ENCODE measurements around the gene CSTPP1.
A peak's percentile ranks its signal among the peaks of the same experiment; 100 is the strongest.

CSTPP1 gene

GRCh38 chr11:47152953-47153950 is 216.7 kb downstream of the CSTPP1 start:
- peak; percentile 74 for DNase-seq (ENCODE audit: low spot score)
- Histone ChIP-seq H3K36me3 (replicated peaks in 1 of 2; ENCODE audit: control insufficient read depth in 2 of 2, insufficient read depth in 2 of 2, low read length in 2 of 2) (peaks cover 7 to 27% of the 10 kb centered on the region in 2 donors), H2BK12ac (ENCODE audit: low read length) (no peak overlapping the region), H3K9me3 (replicated peaks in 1 of 2; ENCODE audit: control insufficient read depth in 2 of 2, insufficient read depth in 1 of 2, low read depth in 1 of 2, low read length in 2 of 2) (no peaks in the 10 kb centered on the region), H3K79me1 (ENCODE audit: low read depth, low read length) (peaks cover 2% of the 10 kb centered on the region), H3K4me1 (ENCODE audit: control insufficient read depth in 2 of 2, insufficient read depth in 1 of 2, low read depth in 1 of 2, low read length in 2 of 2) (peaks cover 3 to 5% of the 10 kb centered on the region in 2 donors), H3K4ac (ENCODE audit: low read length) (no peak overlapping the region), H3K27ac (replicated peaks; ENCODE audit: low read length) (no peak overlapping the region), H3K27me3 (ENCODE audit: control insufficient read depth in 3 of 3, insufficient read depth in 3 of 3, low read depth in 1 of 3, low read length in 3 of 3) (no peaks in the 10 kb centered on the region), H3K14ac (ENCODE audit: low read length) (no peak overlapping the region), H4K91ac (ENCODE audit: low read depth, low read length, poor library complexity) (no peak overlapping the region), H3K23ac (ENCODE audit: low read depth, low read length, poor library complexity) (no peak overlapping the region), H2AFZ (ENCODE audit: low read length) (no peak overlapping the region), H3K9ac (ENCODE audit: low read depth, low read length, poor library complexity) (no peak overlapping the region), H2BK120ac (ENCODE audit: low read depth, low read length) (no peak overlapping the region), H3K4me2 (ENCODE audit: insufficient read depth, low read length, poor library complexity, severe bottlenecking) (no peak overlapping the region), H3K18ac (ENCODE audit: low read length) (no peak overlapping the region), H3K4me3 (ENCODE audit: low read length in 2 of 2) (no peak overlapping the region), H2BK15ac (ENCODE audit: low read length) (no peak overlapping the region), H2BK5ac (ENCODE audit: low read length) (no peak overlapping the region), H2AK5ac (ENCODE audit: low read depth, low read length) (no peak overlapping the region), H4K8ac (ENCODE audit: low read depth, low read length) (no peak overlapping the region)
- no CpG with 5 or more reads among the region's 11 CpGs for WGBS, 2 donors (ENCODE audit: extremely low coverage in 2 of 2, insufficient read length in 2 of 2, insufficient replicate concordance in 1 of 2)

- Histone ChIP-seq H3K18ac (ENCODE audit: low read length) (no peak overlapping the region), H3K79me1 (ENCODE audit: low read depth, low read length) (peaks cover 2% of the 10 kb centered on the region), H3K36me3 (replicated peaks in 1 of 2; ENCODE audit: control insufficient read depth in 2 of 2, insufficient read depth in 2 of 2, low read length in 2 of 2) (peaks cover 7 to 33% of the 10 kb centered on the region in 2 donors), H4K8ac (ENCODE audit: low read depth, low read length) (no peak overlapping the region), H4K91ac (ENCODE audit: low read depth, low read length, poor library complexity) (no peak overlapping the region), H2AFZ (ENCODE audit: low read length) (no peak overlapping the region), H3K23ac (ENCODE audit: low read depth, low read length, poor library complexity) (no peak overlapping the region), H3K4ac (ENCODE audit: low read length) (no peak overlapping the region), H3K4me1 (ENCODE audit: control insufficient read depth in 2 of 2, insufficient read depth in 1 of 2, low read depth in 1 of 2, low read length in 2 of 2) (peaks cover 3 to 5% of the 10 kb centered on the region in 2 donors), H2BK12ac (ENCODE audit: low read length) (no peak overlapping the region), H3K27ac (replicated peaks; ENCODE audit: low read length) (no peak overlapping the region), H3K14ac (ENCODE audit: low read length) (no peak overlapping the region), H2AK5ac (ENCODE audit: low read depth, low read length) (no peak overlapping the region), H2BK15ac (ENCODE audit: low read length) (no peak overlapping the region), H3K27me3 (ENCODE audit: control insufficient read depth in 3 of 3, insufficient read depth in 3 of 3, low read depth in 1 of 3, low read length in 3 of 3) (no peaks in the 10 kb centered on the region), H2BK120ac (ENCODE audit: low read depth, low read length) (no peak overlapping the region), H3K4me2 (ENCODE audit: insufficient read depth, low read length, poor library complexity, severe bottlenecking) (no peak overlapping the region), H2BK5ac (ENCODE audit: low read length) (no peak overlapping the region), H3K9me3 (replicated peaks in 1 of 2; ENCODE audit: control insufficient read depth in 2 of 2, insufficient read depth in 1 of 2, low read depth in 1 of 2, low read length in 2 of 2) (no peaks in the 10 kb centered on the region), H3K9ac (ENCODE audit: low read depth, low read length, poor library complexity) (no peak overlapping the region), H3K4me3 (ENCODE audit: low read length in 2 of 2) (no peak overlapping the region)
- WGBS, 2 donors (ENCODE audit: extremely low coverage in 2 of 2, insufficient read length in 2 of 2, insufficient replicate concordance in 1 of 2): 83% methylated on average over 1 of the region's 18 CpGs; no CpG with 5 or more reads in 1 of the 2 donors
- DNase-seq (ENCODE audit: low spot score): no peak
These were observed 218.3 kb downstream of the CSTPP1 start for GRCh38 chr11:47154616-47155570.

DNA sequence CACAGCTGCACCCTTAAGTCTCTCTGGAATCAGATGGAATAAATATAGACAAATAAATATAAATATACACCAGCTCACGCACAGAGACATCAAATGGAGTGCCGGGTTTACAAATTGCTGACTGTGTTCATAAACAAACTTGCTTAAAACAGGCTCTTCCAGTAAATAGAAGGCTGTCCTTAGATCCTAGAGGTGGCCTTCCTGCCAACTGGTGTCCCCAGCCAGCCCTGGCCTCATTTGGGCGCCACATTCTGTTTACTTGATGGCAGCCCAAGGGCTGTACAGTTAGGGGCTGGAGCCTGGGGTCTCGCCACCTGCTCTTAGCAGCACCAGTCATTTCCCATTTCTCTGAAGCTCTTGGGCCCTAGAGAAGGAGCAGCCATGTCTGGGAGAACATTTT is 219.3 kb downstream of the CSTPP1 start:
- no peak overlapping the region for H3K4me2 ChIP-seq (ENCODE audit: insufficient read depth, low read length, poor library complexity, severe bottlenecking)
- H3K27me3 ChIP-seq (ENCODE audit: control insufficient read depth in 3 of 3, insufficient read depth in 3 of 3, low read depth in 1 of 3, low read length in 3 of 3): no peaks in the 10 kb centered on the region
- H2BK15ac ChIP-seq (ENCODE audit: low read length): no peak overlapping the region
- no CpG with 5 or more reads among the region's 4 CpGs for WGBS, 2 donors (ENCODE audit: extremely low coverage in 2 of 2, insufficient read length in 2 of 2, insufficient replicate concordance in 1 of 2)
- H3K79me1 ChIP-seq (ENCODE audit: low read depth, low read length): peaks cover 2% of the 10 kb centered on the region
- peaks cover 3 to 5% of the 10 kb centered on the region in 2 donors for H3K4me1 ChIP-seq (ENCODE audit: control insufficient read depth in 2 of 2, insufficient read depth in 1 of 2, low read depth in 1 of 2, low read length in 2 of 2)
- DNase-seq (ENCODE audit: low spot score): no peak
- no peak overlapping the region for H2BK120ac ChIP-seq (ENCODE audit: low read depth, low read length)
- H3K9ac ChIP-seq (ENCODE audit: low read depth, low read length, poor library complexity): no peak overlapping the region
- no peak overlapping the region for H3K14ac ChIP-seq (ENCODE audit: low read length)
- no peak overlapping the region for H3K27ac ChIP-seq (replicated peaks; ENCODE audit: low read length)
- no peak overlapping the region for H4K8ac ChIP-seq (ENCODE audit: low read depth, low read length)
- no peak overlapping the region for H3K18ac ChIP-seq (ENCODE audit: low read length)
- H2BK5ac ChIP-seq (ENCODE audit: low read length): no peak overlapping the region
- no peaks in the 10 kb centered on the region for H3K9me3 ChIP-seq (replicated peaks in 1 of 2; ENCODE audit: control insufficient read depth in 2 of 2, insufficient read depth in 1 of 2, low read depth in 1 of 2, low read length in 2 of 2)
- H3K36me3 ChIP-seq (replicated peaks in 1 of 2; ENCODE audit: control insufficient read depth in 2 of 2, insufficient read depth in 2 of 2, low read length in 2 of 2): peaks cover 8 to 33% of the 10 kb centered on the region in 2 donors
- no peak overlapping the region for H3K23ac ChIP-seq (ENCODE audit: low read depth, low read length, poor library complexity)
- no peak overlapping the region for H4K91ac ChIP-seq (ENCODE audit: low read depth, low read length, poor library complexity)
- H2AFZ ChIP-seq (ENCODE audit: low read length): no peak overlapping the region
- no peak overlapping the region for H3K4me3 ChIP-seq (ENCODE audit: low read length in 2 of 2)
- no peak overlapping the region for H2BK12ac ChIP-seq (ENCODE audit: low read length)
- H2AK5ac ChIP-seq (ENCODE audit: low read depth, low read length): no peak overlapping the region
- no peak overlapping the region for H3K4ac ChIP-seq (ENCODE audit: low read length)

All from neuronal stem cell (in vitro differentiated cells).